ENCODE results near the gene CNST. TPM values are rescaled to one million over a fixed set of nuclear protein-coding genes. Genes with fewer than 3 reads are reported as not detected.

CNST gene
- total RNA-seq, 2 experiments from 2014 or later = 14.6 to 25.1 TPM

GRCh38 chr1:246703581-246703980 is 137.3 kb downstream of the CNST start:
- Histone ChIP-seq H3K4me1 (ENCODE audit: insufficient read depth, low read length, poor library complexity, severe bottlenecking) (peaks cover 8% of the 10 kb centered on the region), H3K4me3 (ENCODE audit: low read depth, low read length, poor library complexity, severe bottlenecking) (no peak overlapping the region), H3K36me3 (ENCODE audit: insufficient read depth, low read length) (no peaks in the 10 kb centered on the region), H3K27ac (ENCODE audit: low read depth, low read length, poor library complexity, severe bottlenecking) (no peak overlapping the region), H3K4me2 (ENCODE audit: low read length) (no peak overlapping the region), H3K79me2 (ENCODE audit: insufficient read depth, low read depth, low read length) (no peaks in the 10 kb centered on the region), H4K20me1 (ENCODE audit: insufficient read depth, low read length) (no peaks in the 10 kb centered on the region), H3K9me3 (ENCODE audit: low read length) (no peaks in the 10 kb centered on the region), H2AFZ (ENCODE audit: low read length) (no peak overlapping the region), H3K9me2 (ENCODE audit: insufficient read depth, low read length) (no peaks in the 10 kb centered on the region)
- BruUV-seq (replicated peaks) = no TSS peak
- POLR2A ChIA-PET = interaction anchor here (0.7 kb wide), 1 partner anchor 191 kb away, joined by 4 read pairs; no protein-coding TSS in a partner anchor
- DNase-seq (ENCODE audit: low spot score) = no peak
- CTCF ChIA-PET (ENCODE audit: unreplicated experiment) = no interaction called here
- intact Hi-C loops (cut with micrococcal nuclease; ENCODE audit: unreplicated experiment) = no loop called here
- TF ChIP-seq CTCF (conservative IDR thresholded peaks at IDR 0.05; ENCODE audit: low read length) (no peak), EZH2phosphoT487 (IDR thresholded peaks at IDR 0.05; ENCODE audit: borderline replicate concordance, low read depth, low read length) (no peak)

DNA sequence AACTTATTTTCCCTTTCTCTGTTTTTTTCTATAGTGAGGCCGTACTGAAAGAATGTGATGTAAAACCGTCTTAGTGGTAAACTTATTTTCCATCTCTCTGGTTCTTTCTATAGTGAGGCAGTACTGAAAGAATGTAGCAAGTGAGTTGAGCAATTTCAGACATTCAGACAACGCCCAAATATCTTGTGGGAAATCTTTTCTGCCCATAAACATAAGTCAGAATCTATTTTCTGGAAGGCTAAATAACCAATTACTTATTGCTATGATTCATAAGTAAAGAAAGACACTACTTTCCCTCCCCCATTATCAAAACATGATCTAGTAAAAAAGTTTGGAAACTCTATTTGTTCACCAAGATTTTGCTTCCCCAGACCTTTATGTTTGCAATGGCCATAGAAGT is 139.1 kb downstream of the CNST start:
- Histone ChIP-seq H3K4me2 (ENCODE audit: low read length) (no peak overlapping the region), H3K9me2 (ENCODE audit: insufficient read depth, low read length) (no peaks in the 10 kb centered on the region), H3K4me1 (ENCODE audit: insufficient read depth, low read length, poor library complexity, severe bottlenecking) (no peaks in the 10 kb centered on the region), H3K27ac (ENCODE audit: low read depth, low read length, poor library complexity, severe bottlenecking) (no peak overlapping the region), H4K20me1 (ENCODE audit: insufficient read depth, low read length) (no peaks in the 10 kb centered on the region), H3K36me3 (ENCODE audit: insufficient read depth, low read length) (no peaks in the 10 kb centered on the region), H3K4me3 (ENCODE audit: low read depth, low read length, poor library complexity, severe bottlenecking) (no peak overlapping the region), H3K9me3 (ENCODE audit: low read length) (no peaks in the 10 kb centered on the region), H2AFZ (ENCODE audit: low read length) (no peak overlapping the region), H3K79me2 (ENCODE audit: insufficient read depth, low read depth, low read length) (no peaks in the 10 kb centered on the region)
- BruUV-seq (replicated peaks) = no TSS peak
- ChIA-PET CTCF (ENCODE audit: unreplicated experiment) (no interaction called here), POLR2A (no interaction called here)
- no peak for DNase-seq (ENCODE audit: low spot score)
- intact Hi-C loops (cut with micrococcal nuclease; ENCODE audit: unreplicated experiment) = no loop called here
- TF ChIP-seq EZH2phosphoT487 (IDR thresholded peaks at IDR 0.05; ENCODE audit: borderline replicate concordance, low read depth, low read length) (no peak), CTCF (conservative IDR thresholded peaks at IDR 0.05; ENCODE audit: low read length) (no peak)

- intact Hi-C loops (cut with micrococcal nuclease; ENCODE audit: unreplicated experiment) = no loop called here
- H4K20me1 ChIP-seq (ENCODE audit: insufficient read depth, low read length) = no peaks in the 10 kb centered on the region
- no peaks in the 10 kb centered on the region for H3K79me2 ChIP-seq (ENCODE audit: insufficient read depth, low read depth, low read length)
- TF ChIP-seq CTCF (conservative IDR thresholded peaks at IDR 0.05; ENCODE audit: low read length) = no peak
- no peak for TF ChIP-seq EZH2phosphoT487 (IDR thresholded peaks at IDR 0.05; ENCODE audit: borderline replicate concordance, low read depth, low read length)
- H3K4me1 ChIP-seq (ENCODE audit: insufficient read depth, low read length, poor library complexity, severe bottlenecking) = no peaks in the 10 kb centered on the region
- no peaks in the 10 kb centered on the region for H3K36me3 ChIP-seq (ENCODE audit: insufficient read depth, low read length)
- no peaks in the 10 kb centered on the region for H3K9me2 ChIP-seq (ENCODE audit: insufficient read depth, low read length)
- POLR2A ChIA-PET = interaction anchor here (0.7 kb wide), 1 partner anchor 82 kb away, joined by 3 read pairs; no protein-coding TSS in a partner anchor
- H2AFZ ChIP-seq (ENCODE audit: low read length) = no peak overlapping the region
- BruUV-seq (replicated peaks) = no TSS peak
- CTCF ChIA-PET (ENCODE audit: unreplicated experiment) = no interaction called here
- DNase-seq (ENCODE audit: low spot score) = no peak
- H3K4me2 ChIP-seq (ENCODE audit: low read length) = no peak overlapping the region
- H3K27ac ChIP-seq (ENCODE audit: low read depth, low read length, poor library complexity, severe bottlenecking) = no peak overlapping the region
- no peak overlapping the region for H3K4me3 ChIP-seq (ENCODE audit: low read depth, low read length, poor library complexity, severe bottlenecking)
- H3K9me3 ChIP-seq (ENCODE audit: low read length) = no peaks in the 10 kb centered on the region
Observed at GRCh38 chr1:246708166-246708565, 141.9 kb downstream of the CNST start.

Data from OCI-LY7 (cell line).